ENCODE results near the gene CLDN22. TPM values are rescaled to one million over a fixed set of nuclear protein-coding genes. Genes with fewer than 3 reads are reported as not detected.
"Not testable (repeated sequence)": the region's sequence is repeated elsewhere in the genome, so short reads cannot be mapped to it uniquely, and the experiment has no call there.

Gene CLDN22
- total RNA-seq, 1 experiment from 2014 or later, result not detected

- peaks cover 5% of the 10 kb centered on the region for H3K36me3 Mint-ChIP-seq (ENCODE audit: insufficient read depth, unreplicated experiment)
- H3K27ac Mint-ChIP-seq (ENCODE audit: low read depth, unreplicated experiment), result no peak overlapping the region
- ChIA-PET POLR2A (no interaction called here), CTCF (no interaction called here)
- no peak for DNase-seq (ENCODE audit: unreplicated experiment)
- no peak overlapping the region for H3K4me3 Mint-ChIP-seq (ENCODE audit: unreplicated experiment)
- no peaks in the 10 kb centered on the region for H3K27me3 Mint-ChIP-seq (ENCODE audit: insufficient read depth, unreplicated experiment)
- H3K4me1 Mint-ChIP-seq (ENCODE audit: insufficient read depth, unreplicated experiment), result peaks cover 7% of the 10 kb centered on the region
- TF ChIP-seq CTCF (IDR thresholded peaks at IDR 0.05; ENCODE audit: unreplicated experiment), result no peak
- peaks cover 6% of the 10 kb centered on the region for H3K9me3 Mint-ChIP-seq (ENCODE audit: unreplicated experiment)
- intact Hi-C loops (cut with micrococcal nuclease), result no loop called here
- no TSS peak for BruUV-seq (replicated peaks)
Observed at GRCh38 chr4:183329244-183329643, 9.2 kb upstream of the CLDN22 start.

GRCh38 chr4:183328832-183329231, 8.8 kb upstream of the CLDN22 start:
- H3K27ac Mint-ChIP-seq (ENCODE audit: low read depth, unreplicated experiment), result no peak overlapping the region

GRCh38 chr4:183327827-183328226, 7.8 kb upstream of the CLDN22 start:
- H3K36me3 Mint-ChIP-seq (ENCODE audit: insufficient read depth, unreplicated experiment), result peaks cover 5% of the 10 kb centered on the region
- POLR2A ChIA-PET, result no interaction called here
- intact Hi-C loops (cut with micrococcal nuclease), result no loop called here
- TF ChIP-seq CTCF (IDR thresholded peaks at IDR 0.05; ENCODE audit: unreplicated experiment), result no peak
- H3K4me1 Mint-ChIP-seq (ENCODE audit: insufficient read depth, unreplicated experiment), result no peaks in the 10 kb centered on the region
- no TSS peak for BruUV-seq (replicated peaks)
- CTCF ChIA-PET, result interaction anchor here (0.8 to 0.9 kb wide), 2 partner anchors 79 to 223 kb away, joined by 3 to 4 read pairs; no protein-coding TSS in a partner anchor
- no peaks in the 10 kb centered on the region for H3K27me3 Mint-ChIP-seq (ENCODE audit: insufficient read depth, unreplicated experiment)
- H3K27ac Mint-ChIP-seq (ENCODE audit: low read depth, unreplicated experiment), result no peak overlapping the region
- no peak for DNase-seq (ENCODE audit: unreplicated experiment)
- H3K4me3 Mint-ChIP-seq (ENCODE audit: unreplicated experiment), result no peak overlapping the region
- peaks cover 6% of the 10 kb centered on the region for H3K9me3 Mint-ChIP-seq (ENCODE audit: unreplicated experiment)

More at GRCh38 chr4:183328832-183329231, 8.8 kb upstream of the CLDN22 start:
- Mint-ChIP-seq H3K4me3 (ENCODE audit: unreplicated experiment) (no peak overlapping the region), H3K27me3 (ENCODE audit: insufficient read depth, unreplicated experiment) (no peaks in the 10 kb centered on the region), H3K4me1 (ENCODE audit: insufficient read depth, unreplicated experiment) (peaks cover 3% of the 10 kb centered on the region), H3K9me3 (ENCODE audit: unreplicated experiment) (peaks cover 6% of the 10 kb centered on the region), H3K36me3 (ENCODE audit: insufficient read depth, unreplicated experiment) (peaks cover 5% of the 10 kb centered on the region)
- intact Hi-C loops (cut with micrococcal nuclease), result no loop called here
- no TSS peak for BruUV-seq (replicated peaks)
- CTCF ChIA-PET, result interaction anchor here (0.8 kb wide), 1 partner anchor 224 kb away, joined by 4 read pairs; no protein-coding TSS in a partner anchor
- POLR2A ChIA-PET, result no interaction called here
- no peak for DNase-seq (ENCODE audit: unreplicated experiment)
- TF ChIP-seq CTCF (IDR thresholded peaks at IDR 0.05; ENCODE audit: unreplicated experiment), result no peak

GRCh38 chr4:183326853-183327252, 6.8 kb upstream of the CLDN22 start:
- DNase-seq (ENCODE audit: unreplicated experiment), result peak; percentile 23
- no TSS peak for BruUV-seq (replicated peaks)

GRCh38 chr4:183326387-183326786, 6.3 kb upstream of the CLDN22 start:
- H3K27me3 Mint-ChIP-seq (ENCODE audit: insufficient read depth, unreplicated experiment); H3K4me3 Mint-ChIP-seq (ENCODE audit: unreplicated experiment); DNase-seq (ENCODE audit: unreplicated experiment); H3K36me3 Mint-ChIP-seq (ENCODE audit: insufficient read depth, unreplicated experiment); intact Hi-C loops (cut with micrococcal nuclease); POLR2A ChIA-PET; BruUV-seq (replicated peaks); H3K4me1 Mint-ChIP-seq (ENCODE audit: insufficient read depth, unreplicated experiment); H3K9me3 Mint-ChIP-seq (ENCODE audit: unreplicated experiment); CTCF ChIA-PET; H3K27ac Mint-ChIP-seq (ENCODE audit: low read depth, unreplicated experiment): not testable (repeated sequence)

More at GRCh38 chr4:183326853-183327252, 6.8 kb upstream of the CLDN22 start:
- no peaks in the 10 kb centered on the region for H3K4me1 Mint-ChIP-seq (ENCODE audit: insufficient read depth, unreplicated experiment)
- H3K9me3 Mint-ChIP-seq (ENCODE audit: unreplicated experiment), result peaks cover 6% of the 10 kb centered on the region
- intact Hi-C loops (cut with micrococcal nuclease), result no loop called here
- no peak overlapping the region for H3K4me3 Mint-ChIP-seq (ENCODE audit: unreplicated experiment)
- ChIA-PET POLR2A (no interaction called here), CTCF (interaction anchor here (0.6 to 0.9 kb wide), 2 partner anchors 80 to 1111 kb away, joined by 3 to 8 read pairs; no protein-coding TSS in a partner anchor)
- TF ChIP-seq CTCF (IDR thresholded peaks at IDR 0.05; ENCODE audit: unreplicated experiment), result no peak
- H3K27ac Mint-ChIP-seq (ENCODE audit: low read depth, unreplicated experiment), result no peak overlapping the region
- H3K36me3 Mint-ChIP-seq (ENCODE audit: insufficient read depth, unreplicated experiment), result peaks cover 5% of the 10 kb centered on the region
- no peaks in the 10 kb centered on the region for H3K27me3 Mint-ChIP-seq (ENCODE audit: insufficient read depth, unreplicated experiment)
